HEK293 (cell line): ENCODE results near the gene OR2V1.

Experiments
- CTCF ChIA-PET: fragments of 350-600 bp; formaldehyde crosslinking; extraction: SDS; loops from one replicate; lab custom pipeline; 2021; ENCODE audit warnings: antibody characterized with exemption; lab: Yijun Ruan, JAX
- POLR2A ChIA-PET: fragments of 300-600 bp; formaldehyde crosslinking; extraction: SDS; loops from one replicate; lab custom pipeline; 2020; ENCODE audit warnings: antibody characterized with exemption, inconsistent platforms; lab: Yijun Ruan, JAX
- H3K27ac ChIP-seq: fragments of 200-500 bp; sonication (Bioruptor generic); 2 replicates; pipeline ENCODE4 v1.5.1; 2014; ENCODE audit warnings: low read depth, low read length, control low read depth, inconsistent platforms; ENCODE audit errors: extremely low read depth
- H3K36me3 ChIP-seq, 2 experiments: fragments of 200-500 bp in 1 of 2; sonication (Bioruptor generic) in 1 of 2; 1 replicate in 1 of 2; 2 replicates in 1 of 2; pipeline ENCODE4 v1.5.1; 2014 to 2017; ENCODE audit warnings: inconsistent platforms in 2 of 2, low read length in 2 of 2; ENCODE audit not compliant: control insufficient read depth in 2 of 2, insufficient read depth in 1 of 2
- H3K4me1 ChIP-seq: fragments of 200-500 bp; sonication (Bioruptor generic); 2 replicates; pipeline ENCODE4 v1.5.1; 2014; ENCODE audit warnings: mild to moderate bottlenecking, low read length, inconsistent platforms; ENCODE audit not compliant: control insufficient read depth, insufficient read depth
- H3K4me3 ChIP-seq: 2 replicates; pipeline ENCODE4 v1.5.1; 2011; ENCODE audit warnings: low read depth, mild to moderate bottlenecking, control low read depth, low read length, moderate library complexity
- H3K9me3 ChIP-seq: fragments of 200-500 bp; sonication (Bioruptor generic); 2 replicates; pipeline ENCODE4 v1.5.1; 2014; ENCODE audit warnings: low read depth, low read length, inconsistent platforms; ENCODE audit not compliant: control insufficient read depth, insufficient read depth
- EGR2 ChIP-seq: fragments of 450-650 bp; formaldehyde crosslinking; IDR thresholded peaks from 2 replicates; pipeline ENCODE4 v1.5.1; 2016; ENCODE audit warnings: low read depth, missing biosample characterization, missing genetic modification characterization
- KLF9 ChIP-seq: fragments of 450-650 bp; formaldehyde crosslinking; IDR thresholded peaks from 2 replicates; pipeline ENCODE4 v1.5.1; 2016; ENCODE audit warnings: missing biosample characterization, missing genetic modification characterization, low read depth
- RBAK ChIP-seq: fragments of 450-650 bp; formaldehyde crosslinking; IDR thresholded peaks from 2 replicates; pipeline ENCODE4 v1.5.1; 2016; ENCODE audit warnings: missing biosample characterization, missing genetic modification characterization
- ZBTB1 ChIP-seq: fragments of 450-650 bp; formaldehyde crosslinking; IDR thresholded peaks from 2 replicates; pipeline ENCODE4 v1.5.1; 2016; ENCODE audit warnings: missing biosample characterization, missing genetic modification characterization
- ZBTB10 ChIP-seq: fragments of 450-650 bp; formaldehyde crosslinking; IDR thresholded peaks from 2 replicates; pipeline ENCODE4 v1.5.1; 2016; ENCODE audit warnings: missing biosample characterization, missing genetic modification characterization
- ZEB2 ChIP-seq: fragments of 450-650 bp; formaldehyde crosslinking; IDR thresholded peaks from 2 replicates; pipeline ENCODE4 v1.5.1; 2016; ENCODE audit warnings: missing biosample characterization, missing genetic modification characterization
- ZNF112 ChIP-seq: fragments of 450-650 bp; formaldehyde crosslinking; IDR thresholded peaks from 2 replicates; pipeline ENCODE4 v1.5.0; 2017; ENCODE audit warnings: missing biosample characterization, missing genetic modification characterization
- ZNF184 ChIP-seq: fragments of 450-650 bp; IDR thresholded peaks from 2 replicates; pipeline ENCODE4 v1.5.1; 2018; ENCODE audit warnings: missing biosample characterization, mild to moderate bottlenecking, missing genetic modification characterization
- ZNF202 ChIP-seq: fragments of 450-650 bp; formaldehyde crosslinking; IDR thresholded peaks from 2 replicates; pipeline ENCODE4 v1.5.1; 2016; ENCODE audit warnings: missing biosample characterization, missing genetic modification characterization, borderline replicate concordance
- ZNF223 ChIP-seq: fragments of 450-650 bp; formaldehyde crosslinking; IDR thresholded peaks from 2 replicates; pipeline ENCODE4 v1.5.1; 2016; ENCODE audit warnings: missing biosample characterization, missing genetic modification characterization
- ZNF239 ChIP-seq: fragments of 450-650 bp; formaldehyde crosslinking; IDR thresholded peaks from 2 replicates; pipeline ENCODE4 v1.5.1; 2016; ENCODE audit warnings: missing biosample characterization, missing genetic modification characterization
- ZNF350 ChIP-seq: fragments of 450-650 bp; formaldehyde crosslinking; IDR thresholded peaks from 2 replicates; pipeline ENCODE4 v1.5.0; 2017; ENCODE audit warnings: missing biosample characterization, mild to moderate bottlenecking, missing genetic modification characterization
- ZNF514 ChIP-seq: fragments of 450-650 bp; formaldehyde crosslinking; IDR thresholded peaks from 2 replicates; pipeline ENCODE4 v1.5.1; 2016; ENCODE audit warnings: missing biosample characterization, missing genetic modification characterization
- ZNF558 ChIP-seq: fragments of 450-650 bp; formaldehyde crosslinking; IDR thresholded peaks from 2 replicates; pipeline ENCODE4 v1.5.1; 2016; ENCODE audit warnings: missing biosample characterization, missing genetic modification characterization
- ZNF560 ChIP-seq: fragments of 450-650 bp; formaldehyde crosslinking; IDR thresholded peaks from 2 replicates; pipeline ENCODE4 v1.5.1; 2017; ENCODE audit warnings: missing biosample characterization, missing genetic modification characterization, borderline replicate concordance
- ZNF610 ChIP-seq: fragments of 450-650 bp; formaldehyde crosslinking; IDR thresholded peaks from 2 replicates; pipeline ENCODE4 v1.5.1; 2016; ENCODE audit warnings: missing biosample characterization, missing genetic modification characterization, borderline replicate concordance
- ZNF645 ChIP-seq: fragments of 450-650 bp; formaldehyde crosslinking; IDR thresholded peaks from 2 replicates; pipeline ENCODE4; 2016; ENCODE audit warnings: missing biosample characterization, missing genetic modification characterization
- ZNF654 ChIP-seq: fragments of 450-650 bp; formaldehyde crosslinking; IDR thresholded peaks from 2 replicates; pipeline ENCODE4 v1.5.1; 2016; ENCODE audit warnings: low read depth, missing biosample characterization, missing genetic modification characterization
- ZNF768 ChIP-seq: fragments of 450-650 bp; formaldehyde crosslinking; IDR thresholded peaks from 2 replicates; pipeline ENCODE4 v1.5.1; 2018; ENCODE audit warnings: missing biosample characterization, mild to moderate bottlenecking, missing genetic modification characterization
- ZSCAN30 ChIP-seq: fragments of 450-650 bp; IDR thresholded peaks from 2 replicates; pipeline ENCODE4 v1.5.1; 2018; ENCODE audit warnings: missing biosample characterization, mild to moderate bottlenecking, missing genetic modification characterization, moderate library complexity
- TF ChIP-seq, protein P1 (sequence below): fragments of 450-650 bp; formaldehyde crosslinking; IDR thresholded peaks from 2 replicates; pipeline ENCODE4 v1.5.1; 2016; ENCODE audit warnings: missing biosample characterization, missing genetic modification characterization

Gene OR2V1

DNA sequence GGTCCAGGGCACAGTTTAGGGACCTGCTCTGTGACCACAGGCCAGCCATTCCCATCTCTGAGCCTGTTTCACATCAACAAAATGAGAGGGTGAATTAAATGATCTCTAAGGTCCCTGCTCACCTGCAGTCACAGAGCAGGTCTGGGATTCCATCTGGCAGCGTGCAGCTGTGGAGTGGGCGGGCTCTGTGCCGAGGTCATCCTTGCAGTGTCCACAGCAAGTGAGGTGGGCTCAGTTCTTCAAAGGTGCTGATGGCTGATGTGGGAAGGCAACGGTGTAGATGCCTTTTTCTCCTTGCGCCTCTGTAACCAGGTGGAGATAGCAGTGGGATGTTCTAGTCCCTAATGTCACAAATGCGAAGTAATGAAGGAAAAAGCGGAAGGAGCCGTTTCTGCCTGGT lies 11.9 kb downstream of the OR2V1 start:
- ChIA-PET POLR2A (no interaction called here), CTCF (interaction anchor here (1.1 kb wide), 1 partner anchor 250 kb away, joined by 3 read pairs; no protein-coding TSS in a partner anchor)
- Histone ChIP-seq H3K9me3 (no peaks in the 10 kb centered on the region; the same call in 1 of the 2 replicates), H3K4me3 (no peak overlapping the region), H3K27ac (no peak overlapping the region), H3K36me3 (no peaks in the 10 kb centered on the region), H3K4me1 (no peaks in the 10 kb centered on the region)
- TF ChIP-seq EGR2 (tag by site-specific recombination): 0 out of 2 replicates have a peak, but pooled peaks have one; percentile 9
- no peak for TF ChIP-seq ZNF112

DNA sequence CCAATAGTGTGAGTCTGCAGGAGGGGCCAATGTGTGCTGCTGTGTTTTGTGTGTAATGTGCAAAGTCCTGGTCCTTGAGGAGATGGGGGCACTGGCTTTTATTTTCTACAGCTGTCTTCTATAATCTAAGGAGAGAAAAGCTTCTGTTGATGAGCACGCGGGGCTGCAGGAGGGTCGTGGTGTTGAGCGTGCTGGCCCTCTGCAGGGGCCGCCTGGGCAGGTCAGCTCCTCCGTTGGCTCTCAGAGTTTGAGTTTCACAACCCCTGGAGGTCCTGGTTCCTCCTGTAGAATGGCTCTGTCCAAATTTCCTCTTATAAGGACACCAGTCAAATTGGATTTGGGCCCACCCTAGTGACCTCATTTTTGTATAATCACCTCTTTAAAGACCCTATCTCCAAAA lies 12.6 kb downstream of the OR2V1 start:
- Histone ChIP-seq H3K36me3 (no peaks in the 10 kb centered on the region), H3K27ac (no peak overlapping the region), H3K9me3 (no peaks in the 10 kb centered on the region; the same call in 1 of the 2 replicates), H3K4me3 (no peak overlapping the region), H3K4me1 (no peaks in the 10 kb centered on the region)
- POLR2A ChIA-PET: interaction anchor here (0.6 kb wide), 1 partner anchor 52 kb away, joined by 4 read pairs; no protein-coding TSS in a partner anchor
- CTCF ChIA-PET: interaction anchor here (0.6 kb wide), 2 partner anchors 51 to 54 kb away, joined by 3 read pairs; no protein-coding TSS in a partner anchor
- no peak for TF ChIP-seq ZNF768
- TF ChIP-seq, all 188 proteins: peak for 0

DNA sequence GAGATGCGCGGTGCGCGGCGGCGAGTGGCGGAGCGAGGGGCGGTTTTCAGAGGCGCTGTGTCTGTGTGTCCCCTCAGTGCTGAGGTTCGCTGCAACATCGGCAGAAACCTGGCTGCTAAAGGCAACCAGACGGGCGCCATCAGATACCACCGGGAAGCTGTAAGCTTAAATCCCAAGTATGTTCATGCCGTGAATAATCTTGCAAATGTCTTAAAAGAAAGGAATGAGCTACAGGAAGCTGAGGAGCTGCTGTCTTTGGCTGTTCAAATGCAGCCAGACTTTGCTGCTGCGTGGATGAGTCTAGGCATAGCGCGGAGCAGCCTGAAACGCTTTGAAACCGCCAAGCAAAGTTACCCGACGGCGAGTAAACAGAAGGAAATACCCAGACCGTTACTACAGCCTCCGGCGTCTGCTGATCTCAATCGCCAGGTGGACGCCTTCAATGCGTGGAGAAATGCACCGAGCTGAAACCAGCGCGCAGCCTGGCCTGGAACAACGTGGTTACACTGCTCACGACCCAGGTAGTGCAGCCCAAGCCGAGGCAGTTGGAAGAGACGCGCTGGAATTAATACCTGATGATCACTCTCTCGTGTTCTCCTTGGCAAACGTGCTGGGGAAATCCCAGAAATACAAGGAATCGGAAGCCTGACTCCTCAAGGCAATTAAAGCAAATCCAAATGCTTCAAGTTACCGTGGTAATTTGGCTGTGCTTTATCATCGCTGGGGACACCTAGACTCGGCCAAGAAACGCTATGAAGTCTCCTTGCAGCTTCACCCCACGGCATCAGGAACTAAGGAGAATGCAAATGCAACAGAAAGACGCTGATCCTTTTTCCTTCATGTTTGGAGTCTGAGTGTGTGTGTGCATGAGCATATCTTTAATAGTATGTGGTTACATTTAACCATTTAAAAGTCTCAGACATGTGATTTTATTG lies 15.9 kb downstream of the OR2V1 start:
- Histone ChIP-seq H3K4me1 (no peaks in the 10 kb centered on the region), H3K9me3 (no peaks in the 10 kb centered on the region; the same call in 1 of the 2 replicates), H3K4me3 (peak overlapping the region; percentile 29), H3K27ac (no peak overlapping the region), H3K36me3 (no peaks in the 10 kb centered on the region)
- POLR2A ChIA-PET: no interaction called here
- no peak for TF ChIP-seq ZNF350 (tag by site-specific recombination)
- no peak for TF ChIP-seq ZNF645
- TF ChIP-seq ZNF202 (tag by site-specific recombination): no peak
- TF ChIP-seq ZBTB1 (tag by site-specific recombination): no peak
- no peak for TF ChIP-seq ZEB2 (tag by site-specific recombination)
- no peak for TF ChIP-seq ZNF610 (tag by site-specific recombination)
- TF ChIP-seq, protein P1, sequence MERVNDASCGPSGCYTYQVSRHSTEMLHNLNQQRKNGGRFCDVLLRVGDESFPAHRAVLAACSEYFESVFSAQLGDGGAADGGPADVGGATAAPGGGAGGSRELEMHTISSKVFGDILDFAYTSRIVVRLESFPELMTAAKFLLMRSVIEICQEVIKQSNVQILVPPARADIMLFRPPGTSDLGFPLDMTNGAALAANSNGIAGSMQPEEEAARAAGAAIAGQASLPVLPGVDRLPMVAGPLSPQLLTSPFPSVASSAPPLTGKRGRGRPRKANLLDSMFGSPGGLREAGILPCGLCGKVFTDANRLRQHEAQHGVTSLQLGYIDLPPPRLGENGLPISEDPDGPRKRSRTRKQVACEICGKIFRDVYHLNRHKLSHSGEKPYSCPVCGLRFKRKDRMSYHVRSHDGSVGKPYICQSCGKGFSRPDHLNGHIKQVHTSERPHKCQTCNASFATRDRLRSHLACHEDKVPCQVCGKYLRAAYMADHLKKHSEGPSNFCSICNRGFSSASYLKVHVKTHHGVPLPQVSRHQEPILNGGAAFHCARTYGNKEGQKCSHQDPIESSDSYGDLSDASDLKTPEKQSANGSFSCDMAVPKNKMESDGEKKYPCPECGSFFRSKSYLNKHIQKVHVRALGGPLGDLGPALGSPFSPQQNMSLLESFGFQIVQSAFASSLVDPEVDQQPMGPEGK: no peak
- TF ChIP-seq ZNF654 (tag by site-specific recombination): no peak
- no peak for TF ChIP-seq RBAK (tag by site-specific recombination)
- no peak for TF ChIP-seq KLF9 (tag by site-specific recombination)
- CTCF ChIA-PET: no interaction called here

DNA sequence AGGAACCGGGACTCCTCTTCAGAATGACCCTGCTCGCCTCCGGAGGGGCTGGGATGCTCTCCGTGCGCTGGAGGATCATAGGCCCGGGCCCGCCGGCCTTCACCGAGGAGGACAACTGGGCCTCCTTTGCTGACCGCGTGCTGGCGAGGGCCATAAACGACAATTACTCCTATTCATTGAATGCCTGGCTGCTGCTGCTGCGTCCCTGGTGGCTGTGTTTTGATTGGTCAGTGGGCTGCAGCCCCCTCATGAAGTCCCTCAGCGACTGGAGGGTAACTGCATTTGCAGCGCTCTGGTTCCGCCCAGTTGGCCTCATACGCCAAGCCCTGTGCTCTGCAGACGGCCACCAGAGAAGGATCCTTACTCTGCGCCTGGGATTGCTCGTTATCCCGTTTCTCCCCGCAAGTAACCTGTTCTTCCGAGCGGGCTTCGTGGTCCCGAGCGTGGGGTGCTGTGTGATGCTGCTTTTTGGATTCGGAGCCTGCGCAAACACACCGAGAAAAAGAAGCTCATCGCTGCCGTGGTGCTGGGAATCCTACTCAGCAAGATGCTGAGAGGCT lies 16.6 kb downstream of the OR2V1 start:
- CTCF ChIA-PET: no interaction called here
- H3K4me3 ChIP-seq: no peak overlapping the region
- POLR2A ChIA-PET: no interaction called here
- H3K4me1 ChIP-seq: no peaks in the 10 kb centered on the region
- H3K36me3 ChIP-seq: no peaks in the 10 kb centered on the region
- H3K9me3 ChIP-seq: no peaks in the 10 kb centered on the region; the same call in 1 of the 2 replicates
- H3K27ac ChIP-seq: no peak overlapping the region
- TF ChIP-seq ZNF223 (tag by site-specific recombination) (no peak), ZNF558 (tag by site-specific recombination) (no peak), ZNF239 (tag by site-specific recombination) (no peak), ZSCAN30 (tag by site-specific recombination) (no peak), ZNF184 (tag by site-specific recombination) (no peak), ZBTB10 (no peak), ZNF560 (tag by site-specific recombination) (no peak), ZNF514 (tag by site-specific recombination) (no peak), ZNF768 (no peak)
